Measurements from ENCODE around the gene NOTCH1.

DNA sequence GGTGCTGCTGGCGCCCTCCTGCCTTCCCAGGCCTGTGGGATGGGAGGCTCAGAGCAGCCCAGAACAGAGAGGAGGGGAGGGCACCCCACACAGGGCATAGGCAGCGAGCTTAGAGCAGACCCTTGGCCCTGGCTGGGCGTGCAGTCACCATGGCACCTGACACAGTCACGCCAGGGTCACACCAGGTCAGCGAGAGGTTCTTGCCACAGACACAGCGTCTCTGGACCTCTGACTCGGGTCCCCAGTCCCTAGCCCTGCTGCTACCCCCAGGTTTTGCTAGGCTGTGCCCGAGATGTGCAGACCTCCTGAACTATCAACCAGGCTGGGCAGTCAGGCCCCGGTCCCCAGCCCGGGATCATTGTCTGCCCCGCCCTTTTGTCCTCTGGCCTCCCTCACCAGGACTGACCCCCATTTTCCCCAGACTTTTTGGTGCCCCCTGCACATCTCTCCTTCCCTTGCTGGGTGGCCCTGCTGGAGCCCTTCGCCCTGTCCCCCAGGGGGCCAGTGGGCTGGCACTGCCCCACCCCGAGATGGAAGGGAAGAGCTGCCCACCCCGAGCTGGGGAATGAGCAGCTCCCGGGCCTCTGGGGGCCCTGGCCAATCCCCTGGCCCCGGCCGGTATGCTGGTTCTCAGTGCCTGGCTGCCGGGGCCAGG is 24.5 kb upstream of the NOTCH1 start:
- TF ChIP-seq EZH2 (IDR thresholded peaks at IDR 0.05) (no peak), POLR2AphosphoS5 (IDR thresholded peaks at IDR 0.05; ENCODE audit: borderline replicate concordance, low read depth, low read length) (no peak)

All from SK-N-MC (cell line).